ENCODE data around the gene MTFR1L. TPM values are rescaled to one million over a fixed set of nuclear protein-coding genes. Genes with fewer than 3 reads are reported as not detected.

The MTFR1L gene
- total RNA-seq, 1 experiment from 2014 or later: 32.5 TPM

- no CpG with 5 or more reads among the region's 7 CpGs for WGBS (ENCODE audit: extremely low coverage, insufficient read length, low lambda C conversion rate)
Observed at GRCh38 chr1:25814549-25815087, 5.1 kb upstream of the MTFR1L start.

More at GRCh38 chr1:25814549-25815087, 5.1 kb upstream of the MTFR1L start:
- Histone ChIP-seq H4K20me1 (ENCODE audit: control insufficient read depth, insufficient read depth, insufficient read length) (peaks cover 3% of the 10 kb centered on the region), H2BK20ac (ENCODE audit: low read depth, low read length, poor library complexity, severe bottlenecking) (no peak overlapping the region), H3K27me3 (ENCODE audit: insufficient read depth, low read length) (no peaks in the 10 kb centered on the region), H3K9me3 (ENCODE audit: control insufficient read depth, low read depth, low read length) (no peaks in the 10 kb centered on the region), H3K4ac (ENCODE audit: low read depth, low read length) (no peak overlapping the region), H3K79me1 (ENCODE audit: insufficient read depth, low read depth, low read length, poor library complexity, severe bottlenecking) (no peaks in the 10 kb centered on the region), H3K4me1 (ENCODE audit: insufficient read depth, low read length) (no peaks in the 10 kb centered on the region; the same call in 1 of the 2 replicates), H4K8ac (replicated peaks; ENCODE audit: insufficient read length, low read depth, low read length) (no peak overlapping the region), H3K23me2 (ENCODE audit: insufficient read length, low read depth, low read length, poor library complexity, severe bottlenecking) (peaks cover 3% of the 10 kb centered on the region), H3K4me2 (ENCODE audit: insufficient read depth, insufficient read length, low read length) (no peak overlapping the region), H3T11ph (ENCODE audit: low read length) (no peak overlapping the region), H3K14ac (ENCODE audit: insufficient read depth, low read length) (no peak overlapping the region), H4K91ac (ENCODE audit: insufficient read length, low read depth, low read length) (no peak overlapping the region), H2BK12ac (ENCODE audit: insufficient read length, low read depth, low read length) (no peak overlapping the region), H3K23ac (ENCODE audit: insufficient read length, low read depth, low read length) (no peak overlapping the region), H3K9ac (ENCODE audit: extremely low read depth, insufficient read length, low read length) (no peak overlapping the region), H2AK5ac (ENCODE audit: insufficient read length, low read length) (no peak overlapping the region), H2AFZ (ENCODE audit: low read length) (no peak overlapping the region), H3K18ac (ENCODE audit: insufficient read length, low read depth, low read length) (no peak overlapping the region), H3K79me2 (ENCODE audit: insufficient read depth, low read length) (no peaks in the 10 kb centered on the region), H2BK120ac (ENCODE audit: low read depth, low read length, poor library complexity, severe bottlenecking) (no peak overlapping the region), H3K56ac (ENCODE audit: insufficient read length, low read depth, low read length) (no peak overlapping the region), H4K5ac (ENCODE audit: insufficient read length, low read depth, low read length) (no peak overlapping the region), H2BK15ac (ENCODE audit: low read depth, low read length) (no peak overlapping the region), H2BK5ac (ENCODE audit: insufficient read length, low read length) (no peak overlapping the region), H3K27ac (ENCODE audit: insufficient read length, low read depth, low read length) (no peak overlapping the region)
- Mint-ChIP-seq H3K4me1 (peaks cover 20 to 26% of the 10 kb centered on the region in 2 experiments), H3K27ac (peak overlapping the region in 2 of 3 experiments; percentile 29 to 61; a peak in 3 of 7 replicates), H3K9me3 (no peaks in the 10 kb centered on the region), H3K4me3 (no peak overlapping the region), H3K27me3 (ENCODE audit: low read depth) (peaks cover 2% of the 10 kb centered on the region; the same call in 1 of the 2 replicates), H3K36me3 (ENCODE audit: insufficient read depth in 1 of 3, low read depth in 3 of 3) (peaks cover 12 to 40% (median 39%) of the 10 kb centered on the region in 3 experiments; a peak in 6 of 7 replicates)
- DNase-seq: no peak
- no peak for TF ChIP-seq CTCF (conservative IDR thresholded peaks at IDR 0.05)
